ENCODE measurements around the gene DDX3X. TPM values are rescaled to one million over a fixed set of nuclear protein-coding genes. Genes with fewer than 3 reads are reported as not detected.
"Not testable (repeated sequence)": the region's sequence is repeated elsewhere in the genome, so short reads cannot be mapped to it uniquely, and the experiment has no call there.

The DDX3X gene
- total RNA-seq, 1 donor from 2014 or later: 235 TPM

DNA sequence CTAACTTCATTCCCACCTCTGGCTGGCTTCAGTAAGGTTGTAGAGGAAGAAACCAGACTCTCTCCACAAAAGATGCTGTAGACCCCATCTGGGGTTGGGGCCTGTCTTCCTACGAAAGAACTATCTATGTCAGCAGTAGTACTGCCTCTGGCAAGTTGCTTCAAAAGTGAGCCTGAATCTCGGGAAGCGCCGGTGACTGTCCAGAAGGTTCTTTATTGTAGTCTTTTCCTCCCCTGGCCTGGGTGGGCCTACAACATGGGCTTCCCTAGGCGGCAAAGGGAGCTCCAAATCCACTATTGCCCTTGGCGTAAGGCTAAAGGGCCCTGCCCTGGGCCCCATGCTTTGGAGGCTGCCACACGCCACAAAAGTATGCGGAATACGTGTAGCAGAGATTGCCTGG, 74.6 kb downstream of the DDX3X start:
- DNase-seq (ENCODE audit: extremely low read depth, low read depth, low spot score): no peak

DNA sequence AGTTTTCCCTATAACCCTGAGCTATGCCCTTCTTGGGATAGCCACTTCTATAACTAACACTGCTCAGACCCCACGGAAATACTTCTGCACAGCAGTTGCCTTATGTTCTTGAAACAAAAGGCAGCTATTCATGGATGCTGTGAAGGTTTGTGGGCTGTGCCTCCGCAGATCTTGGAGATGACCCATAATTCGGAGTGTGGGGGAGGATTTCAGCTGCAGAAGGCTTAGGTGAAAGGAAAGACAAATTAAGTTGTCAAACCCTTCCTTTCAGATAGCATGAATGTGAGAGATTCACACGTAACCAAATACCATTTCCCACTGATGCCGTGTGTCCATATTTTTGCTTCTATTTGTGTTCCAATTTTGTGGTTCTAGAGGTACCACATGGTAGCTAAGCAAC, 75.0 kb downstream of the DDX3X start:
- DNase-seq (ENCODE audit: extremely low read depth, low read depth, low spot score): no peak

DNA sequence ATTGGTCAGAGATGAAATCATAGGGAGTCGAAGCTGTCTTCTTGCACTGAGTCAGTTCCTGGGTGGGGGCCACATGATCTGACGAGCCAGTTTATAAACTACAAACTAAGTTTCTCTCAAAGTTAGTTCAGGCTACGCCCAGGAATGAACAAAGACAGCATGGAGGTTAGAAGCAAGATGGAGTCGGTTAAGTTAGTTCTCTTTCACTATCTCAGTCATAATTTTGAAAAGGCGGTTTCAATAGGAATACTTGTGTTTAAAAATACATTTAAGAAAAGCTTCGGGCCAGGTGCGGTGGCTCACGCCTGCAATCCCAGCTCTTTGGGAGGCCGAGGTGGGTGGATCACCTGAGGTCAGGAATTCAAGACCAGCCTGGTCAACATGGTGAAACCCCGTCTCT, 77.3 kb downstream of the DDX3X start:
- not testable (repeated sequence) for DNase-seq (ENCODE audit: extremely low read depth, low read depth, low spot score)

DNA sequence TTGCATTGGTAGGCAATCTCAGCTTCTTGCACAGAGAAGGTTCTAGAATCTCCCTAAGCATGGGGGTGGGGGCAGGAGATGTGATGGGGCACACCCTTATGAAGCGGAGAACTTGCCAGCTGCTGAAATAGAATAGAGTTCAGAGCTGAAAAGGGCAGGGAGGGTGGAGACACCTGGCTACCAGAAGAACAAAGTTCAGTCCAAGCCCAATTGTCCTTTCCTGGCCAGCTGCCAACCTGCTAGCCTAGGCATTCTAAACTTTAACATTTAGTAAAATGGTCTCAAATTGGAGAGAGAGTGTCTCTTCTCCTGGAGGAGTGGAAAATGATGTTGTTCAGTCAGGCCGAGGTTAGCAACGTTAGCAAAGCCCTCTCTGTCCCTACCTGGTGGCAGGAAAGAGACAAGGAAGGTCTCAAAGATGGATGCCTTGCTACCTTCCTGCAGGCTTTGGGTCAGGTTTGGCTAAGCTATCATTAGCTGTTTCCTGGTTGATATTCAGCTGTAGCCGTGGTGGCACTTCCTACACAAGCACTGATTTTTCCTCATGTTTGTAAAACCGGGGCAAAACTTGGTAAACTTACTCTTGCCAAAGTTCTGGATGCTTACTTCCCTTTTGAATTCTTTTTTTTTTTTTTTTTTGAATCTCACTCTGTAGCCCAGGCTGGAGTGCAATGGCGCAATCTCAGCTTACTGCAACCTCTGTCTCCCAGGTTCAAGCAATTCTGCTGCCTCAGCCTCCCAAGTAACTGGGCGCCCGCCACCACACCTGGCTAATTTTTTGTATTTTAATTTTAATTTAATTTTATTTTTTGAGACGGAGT, 78.5 kb downstream of the DDX3X start:
- no peak for DNase-seq (ENCODE audit: extremely low read depth, low read depth, low spot score)

Other genes with a start within 250 kb of the DDX3X start
- gene USP9X, start 248.7 kb upstream of the DDX3X start, total RNA-seq: 73.7 and 81.8 TPM in 2 replicates
- not detected in 2 replicates for gene NYX, start 113.2 kb downstream of the DDX3X start, total RNA-seq